HG02943 (cell line): ENCODE data around the gene KIF1A.

ENCODE experiments used
- ATAC-seq: cut with Tn5 transposase; IDR thresholded peaks from one replicate; pipeline ENCODE4 v1.9.1; 2021; ENCODE audit warnings: mild to moderate bottlenecking, low read depth, moderate library complexity; ENCODE audit not compliant: unreplicated experiment

The KIF1A gene

GRCh38 chr2:240806459-240806858 is 13.6 kb downstream of the KIF1A start:
- ATAC-seq = no peak

- ATAC-seq = no peak
These were observed 14.0 kb downstream of the KIF1A start for GRCh38 chr2:240806006-240806405.

- ATAC-seq = no peak
These were observed 16.8 kb downstream of the KIF1A start for GRCh38 chr2:240803191-240803590.

DNA sequence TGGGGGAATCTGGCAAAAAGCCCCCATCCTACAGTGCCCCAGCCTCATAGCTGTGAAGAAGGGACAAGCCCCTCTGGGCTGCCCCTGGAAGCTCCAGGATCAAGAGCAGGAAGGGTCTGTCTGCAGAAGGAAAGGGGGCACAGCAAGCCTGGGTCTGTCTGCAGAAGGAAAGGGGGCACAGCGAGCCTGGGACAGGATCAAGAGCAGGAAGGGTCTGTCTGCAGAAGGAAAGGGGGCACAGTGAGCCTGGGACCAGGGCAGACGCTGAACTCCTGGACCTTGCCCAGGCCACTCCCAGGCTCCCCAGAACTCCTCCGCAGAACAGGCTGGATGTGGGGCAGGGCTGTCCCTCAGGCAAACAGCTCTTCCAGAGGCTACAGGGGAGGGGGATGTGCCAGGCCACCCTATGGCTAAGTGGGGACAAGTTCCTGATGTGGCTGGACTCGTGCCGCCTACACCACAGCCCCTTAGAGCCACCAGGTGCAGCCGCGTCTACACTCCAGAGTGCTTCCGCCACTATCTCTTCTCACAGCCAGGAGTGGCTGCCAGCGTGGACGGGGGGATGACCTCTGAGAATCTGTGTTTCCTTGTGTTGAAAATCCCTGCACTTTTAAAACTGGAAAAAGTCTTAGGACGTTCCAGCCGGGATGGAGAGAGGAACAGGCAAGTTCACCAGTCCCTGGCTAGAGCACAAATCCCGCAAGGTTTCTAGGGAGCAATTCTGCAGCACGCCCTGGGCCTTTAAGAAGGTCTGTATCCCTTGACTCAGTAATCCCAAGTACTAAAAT is 20.8 kb downstream of the KIF1A start:
- ATAC-seq = no peak

DNA sequence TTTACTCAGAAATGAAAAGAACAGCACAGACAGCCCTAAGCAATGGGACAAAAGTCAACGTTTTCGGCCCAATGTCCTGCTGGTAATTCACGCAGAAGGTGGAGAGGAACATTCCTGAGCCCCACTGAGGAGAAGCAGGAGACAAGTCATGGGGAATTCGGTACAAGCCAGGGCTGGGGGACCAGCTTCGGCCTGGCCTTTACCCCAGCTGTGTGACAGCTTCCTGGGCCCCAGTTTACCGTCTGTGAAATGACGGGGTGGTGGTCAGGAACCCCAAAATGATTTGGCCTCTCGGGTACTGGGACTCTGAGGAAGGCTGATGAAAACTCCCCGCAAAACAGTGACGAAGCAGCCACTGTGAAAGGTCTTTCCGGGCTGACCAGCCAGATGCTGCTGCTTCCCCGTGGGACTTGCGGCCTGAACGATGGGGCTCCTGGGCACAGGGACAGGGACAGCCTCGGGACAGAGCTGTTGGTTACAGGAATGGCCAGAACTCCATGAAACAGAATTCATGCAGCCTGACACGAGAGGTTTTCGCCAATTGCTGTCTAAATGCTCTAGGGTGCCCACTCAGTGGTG is 21.6 kb downstream of the KIF1A start:
- no peak for ATAC-seq

GRCh38 chr2:240797914-240798313 is 22.1 kb downstream of the KIF1A start:
- no peak for ATAC-seq

- no peak for ATAC-seq
These were observed 22.5 kb downstream of the KIF1A start for GRCh38 chr2:240797500-240797895.

GRCh38 chr2:240796543-240797499 is 23.2 kb downstream of the KIF1A start:
- ATAC-seq = no peak

DNA sequence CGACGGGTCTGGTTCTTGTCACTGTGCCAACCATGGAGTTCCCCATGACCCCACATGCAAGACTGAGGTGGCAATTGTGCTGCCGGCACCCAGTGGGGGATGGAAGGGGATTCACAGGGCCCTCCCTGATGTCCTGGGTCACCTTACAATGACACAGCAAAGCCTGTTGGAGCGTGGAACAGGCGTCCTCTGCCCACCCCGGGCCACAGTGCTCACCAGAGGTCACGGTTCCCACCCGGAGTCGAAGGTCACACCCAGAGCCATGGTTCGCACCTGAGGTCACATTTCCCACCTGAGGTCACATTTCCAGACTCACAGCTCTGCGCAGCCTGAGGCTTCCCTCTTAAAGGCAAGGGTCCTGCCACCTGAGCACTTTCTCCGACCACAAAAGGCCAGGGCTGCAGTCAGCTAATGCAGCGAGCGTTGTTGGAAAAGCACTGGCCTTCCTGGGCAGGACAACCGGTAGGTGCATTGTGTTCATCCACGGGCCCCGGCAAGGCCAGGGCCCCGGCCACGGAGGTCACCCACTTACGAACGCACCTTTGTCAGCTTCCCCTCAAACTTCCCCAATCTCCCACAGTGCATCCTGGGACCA is 24.0 kb downstream of the KIF1A start:
- ATAC-seq = no peak

DNA sequence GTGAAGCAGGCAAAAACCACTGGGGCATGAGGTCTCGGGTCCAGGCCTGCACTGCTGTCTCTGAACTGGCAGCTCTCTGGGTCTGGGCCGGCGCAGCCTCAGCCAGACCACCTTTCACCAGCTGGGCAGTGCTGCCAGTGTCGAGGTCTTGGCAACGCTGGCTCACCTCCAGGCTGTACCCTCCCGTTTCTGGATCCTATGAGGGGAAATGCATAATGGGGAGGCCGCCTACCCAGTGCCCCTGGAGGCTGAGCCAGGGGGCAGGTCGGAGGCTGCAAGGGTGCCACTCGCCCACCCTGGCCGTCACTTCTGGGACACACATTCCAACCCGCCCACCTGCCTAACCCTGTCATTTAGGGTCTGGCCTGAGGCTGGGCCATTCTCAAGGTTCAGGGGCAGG is 24.6 kb downstream of the KIF1A start:
- no peak for ATAC-seq

- ATAC-seq = no peak
These were observed 25.8 kb downstream of the KIF1A start for GRCh38 chr2:240794178-240794721.

DNA sequence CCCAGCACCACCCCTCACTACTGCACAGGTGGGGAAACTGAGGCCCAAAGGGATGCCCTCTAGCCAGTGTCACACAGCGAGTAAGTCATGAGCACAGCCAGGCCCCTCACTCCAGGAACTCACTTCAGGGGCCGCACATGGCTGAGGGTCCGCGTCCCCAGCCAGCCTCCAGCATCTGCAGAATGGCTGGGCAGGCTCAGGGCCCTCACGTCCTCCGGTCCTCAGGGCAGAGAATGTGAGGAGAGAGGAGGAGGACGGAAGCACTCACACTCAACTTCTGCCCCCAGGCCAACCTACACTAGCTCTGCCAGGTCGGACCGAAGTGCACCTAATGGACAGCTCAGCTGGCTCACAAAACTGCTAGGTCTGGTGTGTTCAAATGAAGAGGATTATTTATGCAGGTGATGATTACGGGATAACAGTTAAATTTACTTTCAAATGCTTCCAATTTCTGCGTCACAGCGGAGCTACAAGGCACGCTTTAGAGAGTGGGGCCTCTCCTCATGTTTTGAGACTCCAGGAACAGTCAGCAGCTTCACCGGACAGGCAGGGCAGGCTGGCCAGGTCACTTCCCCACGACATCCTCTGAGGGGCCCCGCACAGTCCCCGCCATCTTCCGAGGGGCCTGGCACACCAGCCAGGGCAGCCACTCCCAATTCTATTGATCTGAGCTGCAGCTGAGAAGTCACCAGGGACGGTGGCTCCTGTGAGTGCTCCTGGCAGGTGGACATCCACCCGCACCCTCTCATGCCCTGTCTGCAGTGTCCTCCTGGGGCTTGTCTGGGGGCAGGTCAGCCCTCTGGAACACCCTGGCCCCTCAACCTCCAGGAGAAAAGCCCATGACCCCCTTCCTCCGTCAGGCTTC is 26.5 kb downstream of the KIF1A start:
- no peak for ATAC-seq

DNA sequence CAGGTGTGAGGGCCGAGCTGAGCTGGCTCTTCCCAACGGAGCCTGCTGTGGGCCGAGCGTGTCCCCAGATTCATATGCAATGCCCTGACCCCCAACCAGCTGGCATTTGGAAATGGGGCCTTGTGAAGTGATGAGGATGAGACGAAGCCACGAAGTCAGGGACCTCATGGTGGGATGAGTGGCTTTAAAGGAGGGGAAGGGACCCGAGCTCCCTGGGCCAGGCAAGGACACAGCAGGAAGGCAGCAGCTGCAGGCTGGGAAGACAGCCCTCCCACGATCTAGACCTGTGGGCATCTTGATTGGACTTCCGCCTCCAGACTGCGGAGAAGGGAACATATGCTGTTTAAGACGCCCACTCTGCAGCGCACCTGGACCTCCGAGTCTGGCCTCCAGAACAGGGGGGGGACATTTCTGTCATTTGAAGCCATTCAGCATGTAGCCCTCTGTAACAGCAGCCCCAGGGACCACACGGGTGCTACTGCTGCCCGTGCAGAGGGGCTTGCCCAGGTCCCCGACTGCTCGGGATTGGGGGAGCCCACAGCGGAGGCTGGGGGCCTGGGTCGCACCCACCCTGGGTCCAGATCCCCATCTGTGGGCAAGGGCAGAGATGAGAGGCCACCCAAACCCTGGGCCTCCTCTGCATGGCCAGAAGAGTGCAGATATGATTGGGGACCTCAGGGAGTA is 27.2 kb downstream of the KIF1A start:
- ATAC-seq = no peak

DNA sequence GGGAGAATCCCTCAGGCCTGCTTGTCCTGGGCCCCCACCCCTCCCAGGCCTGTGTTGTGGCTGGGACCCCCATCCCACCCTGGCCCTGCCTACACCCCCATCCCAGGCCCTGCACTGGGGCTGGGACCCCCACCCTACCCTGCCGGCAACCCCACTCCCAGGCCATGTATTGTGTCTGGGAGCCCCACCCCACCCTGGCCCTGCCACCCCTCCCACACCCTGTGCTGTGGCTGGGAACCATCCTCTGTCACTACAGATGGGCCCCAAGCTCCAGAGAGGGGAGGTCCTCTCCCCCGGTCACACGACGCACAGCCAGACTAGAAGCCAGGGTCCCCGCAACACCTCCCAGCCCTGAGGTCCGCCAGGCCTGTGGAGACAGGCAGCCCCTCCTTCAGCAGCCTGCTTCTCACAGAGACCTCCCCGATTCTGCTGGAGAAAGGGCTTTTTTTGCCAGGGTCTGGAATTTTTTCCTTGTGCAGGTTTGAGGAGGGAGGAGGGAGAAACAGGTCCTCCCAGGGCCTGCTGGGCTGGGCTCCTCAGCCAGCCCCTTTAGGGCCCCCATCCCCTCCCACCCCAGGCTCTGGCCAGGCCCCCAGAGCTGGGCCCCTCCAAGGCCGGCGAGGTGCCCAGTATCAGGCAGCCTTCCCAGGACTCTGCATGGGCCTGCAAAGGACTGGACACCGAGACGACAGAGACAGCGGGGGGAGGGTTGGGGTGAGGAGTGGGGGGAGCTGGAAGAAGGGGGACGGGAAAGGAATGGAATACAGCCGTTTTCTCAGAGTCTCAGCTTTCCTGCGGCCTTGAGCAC is 28.0 kb downstream of the KIF1A start:
- ATAC-seq = no peak

DNA sequence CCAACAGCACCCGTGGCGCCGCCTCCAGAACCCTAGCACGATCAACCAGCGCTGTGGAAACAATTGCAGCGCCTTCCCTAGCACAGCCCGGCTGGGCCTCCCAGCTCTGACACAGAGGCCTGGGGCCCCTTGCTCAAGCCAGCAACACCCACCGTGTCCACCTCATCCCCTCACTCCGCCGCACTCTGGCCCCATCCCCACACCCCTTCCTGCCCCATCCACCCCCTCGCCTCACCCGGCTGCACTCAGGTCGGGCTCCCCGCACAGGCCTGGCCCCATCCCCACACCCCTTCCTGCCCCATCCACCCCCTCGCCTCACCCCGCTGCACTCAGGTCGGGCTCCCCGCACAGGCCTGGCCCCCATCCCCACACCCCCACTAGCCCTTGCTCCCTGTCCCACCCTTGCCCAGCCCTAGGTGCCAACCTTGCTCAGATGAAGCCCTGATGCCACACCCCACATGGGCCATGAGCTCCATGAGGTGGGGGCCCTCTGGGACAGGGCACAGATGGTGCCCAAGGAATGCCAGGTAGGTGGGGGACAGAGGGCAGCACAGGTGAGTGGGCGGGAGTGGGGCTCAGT is 28.7 kb downstream of the KIF1A start:
- ATAC-seq = no peak

GRCh38 chr2:240790370-240791220 is 29.4 kb downstream of the KIF1A start:
- ATAC-seq = no peak
